ENCODE measurements around the gene TMEM61.
"Not testable (repeated sequence)": the region's sequence is repeated elsewhere in the genome, so short reads cannot be mapped to it uniquely, and the experiment has no call there.

Gene TMEM61

GRCh38 chr1:55021942-55022546 lies 41.6 kb downstream of the TMEM61 start:
- Histone ChIP-seq H3K27ac (ENCODE audit: low read depth, low read length) (no peak overlapping the region), H3K36me3 (ENCODE audit: control insufficient read depth, insufficient read depth, low read length) (no peaks in the 10 kb centered on the region), H3K4me1 (ENCODE audit: control insufficient read depth, insufficient read depth, low read length) (peaks cover 4% of the 10 kb centered on the region; the same call in 1 of the 2 replicates), H3K27me3 (ENCODE audit: control insufficient read depth, insufficient read depth, low read length) (no peaks in the 10 kb centered on the region), H3K9ac (ENCODE audit: low read depth, low read length) (0 out of 2 replicates have a peak overlapping the region, but pooled peaks have one; percentile 1), H3K4me3 (ENCODE audit: low read depth, low read length) (no peak overlapping the region), H3K9me3 (ENCODE audit: control insufficient read depth, insufficient read depth, low read length) (no peaks in the 10 kb centered on the region)

- not testable (repeated sequence) for H3K9ac ChIP-seq (ENCODE audit: low read depth, low read length); H3K9me3 ChIP-seq (ENCODE audit: control insufficient read depth, insufficient read depth, low read length); H3K27me3 ChIP-seq (ENCODE audit: control insufficient read depth, insufficient read depth, low read length); H3K36me3 ChIP-seq (ENCODE audit: control insufficient read depth, insufficient read depth, low read length); H3K27ac ChIP-seq (ENCODE audit: low read depth, low read length); H3K4me1 ChIP-seq (ENCODE audit: control insufficient read depth, insufficient read depth, low read length); H3K4me3 ChIP-seq (ENCODE audit: low read depth, low read length)
Observed at GRCh38 chr1:55024163-55024562, 43.7 kb downstream of the TMEM61 start.

- H3K36me3 ChIP-seq (ENCODE audit: control insufficient read depth, insufficient read depth, low read length); H3K27ac ChIP-seq (ENCODE audit: low read depth, low read length); H3K9me3 ChIP-seq (ENCODE audit: control insufficient read depth, insufficient read depth, low read length); H3K9ac ChIP-seq (ENCODE audit: low read depth, low read length); H3K27me3 ChIP-seq (ENCODE audit: control insufficient read depth, insufficient read depth, low read length); H3K4me3 ChIP-seq (ENCODE audit: low read depth, low read length); H3K4me1 ChIP-seq (ENCODE audit: control insufficient read depth, insufficient read depth, low read length): not testable (repeated sequence)
Observed at GRCh38 chr1:55026682-55027081, 46.3 kb downstream of the TMEM61 start.

GRCh38 chr1:55031098-55031497 lies 50.7 kb downstream of the TMEM61 start:
- H3K4me3 ChIP-seq (ENCODE audit: low read depth, low read length), result not testable (repeated sequence)

GRCh38 chr1:55033265-55033614 lies 52.8 kb downstream of the TMEM61 start:
- Histone ChIP-seq H3K4me3 (ENCODE audit: low read depth, low read length) (no peak overlapping the region), H3K4me1 (ENCODE audit: control insufficient read depth, insufficient read depth, low read length) (0 out of 2 replicates have a peak, but pooled peaks cover 1% of the 10 kb centered on the region), H3K36me3 (ENCODE audit: control insufficient read depth, insufficient read depth, low read length) (no peaks in the 10 kb centered on the region), H3K27me3 (ENCODE audit: control insufficient read depth, insufficient read depth, low read length) (peaks cover 16% of the 10 kb centered on the region), H3K9ac (ENCODE audit: low read depth, low read length) (no peak overlapping the region), H3K9me3 (ENCODE audit: control insufficient read depth, insufficient read depth, low read length) (no peaks in the 10 kb centered on the region; the same call in 1 of the 2 replicates), H3K27ac (ENCODE audit: low read depth, low read length) (no peak overlapping the region)

More at GRCh38 chr1:55031098-55031497, 50.7 kb downstream of the TMEM61 start:
- H3K9me3 ChIP-seq (ENCODE audit: control insufficient read depth, insufficient read depth, low read length); H3K4me1 ChIP-seq (ENCODE audit: control insufficient read depth, insufficient read depth, low read length); H3K27ac ChIP-seq (ENCODE audit: low read depth, low read length); H3K36me3 ChIP-seq (ENCODE audit: control insufficient read depth, insufficient read depth, low read length); H3K27me3 ChIP-seq (ENCODE audit: control insufficient read depth, insufficient read depth, low read length); H3K9ac ChIP-seq (ENCODE audit: low read depth, low read length): not testable (repeated sequence)

- Histone ChIP-seq H3K4me1 (ENCODE audit: control insufficient read depth, insufficient read depth, low read length) (peaks cover 8% of the 10 kb centered on the region), H3K36me3 (ENCODE audit: control insufficient read depth, insufficient read depth, low read length) (no peaks in the 10 kb centered on the region), H3K9me3 (ENCODE audit: control insufficient read depth, insufficient read depth, low read length) (no peaks in the 10 kb centered on the region; the same call in 1 of the 2 replicates), H3K27ac (ENCODE audit: low read depth, low read length) (no peak overlapping the region), H3K4me3 (ENCODE audit: low read depth, low read length) (no peak overlapping the region), H3K27me3 (ENCODE audit: control insufficient read depth, insufficient read depth, low read length) (peaks cover 29% of the 10 kb centered on the region), H3K9ac (ENCODE audit: low read depth, low read length) (no peak overlapping the region)
Observed at GRCh38 chr1:55034476-55035133, 54.2 kb downstream of the TMEM61 start.

- Histone ChIP-seq H3K9me3 (ENCODE audit: control insufficient read depth, insufficient read depth, low read length) (no peaks in the 10 kb centered on the region; the same call in 1 of the 2 replicates), H3K9ac (ENCODE audit: low read depth, low read length) (no peak overlapping the region), H3K27me3 (ENCODE audit: control insufficient read depth, insufficient read depth, low read length) (peaks cover 42% of the 10 kb centered on the region), H3K27ac (ENCODE audit: low read depth, low read length) (no peak overlapping the region), H3K4me3 (ENCODE audit: low read depth, low read length) (no peak overlapping the region), H3K4me1 (ENCODE audit: control insufficient read depth, insufficient read depth, low read length) (peaks cover 15% of the 10 kb centered on the region), H3K36me3 (ENCODE audit: control insufficient read depth, insufficient read depth, low read length) (no peaks in the 10 kb centered on the region)
Observed at GRCh38 chr1:55035904-55036303, 55.5 kb downstream of the TMEM61 start.

GRCh38 chr1:55037733-55038551 lies 57.5 kb downstream of the TMEM61 start:
- no peak overlapping the region for H3K27ac ChIP-seq (ENCODE audit: low read depth, low read length)
- peaks cover 18% of the 10 kb centered on the region for H3K4me1 ChIP-seq (ENCODE audit: control insufficient read depth, insufficient read depth, low read length)
- H3K4me3 ChIP-seq (ENCODE audit: low read depth, low read length), result no peak overlapping the region
- peaks cover 51% of the 10 kb centered on the region for H3K27me3 ChIP-seq (ENCODE audit: control insufficient read depth, insufficient read depth, low read length)
- H3K9ac ChIP-seq (ENCODE audit: low read depth, low read length), result no peak overlapping the region
- H3K9me3 ChIP-seq (ENCODE audit: control insufficient read depth, insufficient read depth, low read length), result no peaks in the 10 kb centered on the region
- H3K36me3 ChIP-seq (ENCODE audit: control insufficient read depth, insufficient read depth, low read length), result no peaks in the 10 kb centered on the region; the same call in 1 of the 2 replicates

- Histone ChIP-seq H3K27ac (ENCODE audit: low read depth, low read length) (no peak overlapping the region), H3K4me3 (ENCODE audit: low read depth, low read length) (no peak overlapping the region), H3K9me3 (ENCODE audit: control insufficient read depth, insufficient read depth, low read length) (no peaks in the 10 kb centered on the region), H3K4me1 (ENCODE audit: control insufficient read depth, insufficient read depth, low read length) (peaks cover 23% of the 10 kb centered on the region), H3K36me3 (ENCODE audit: control insufficient read depth, insufficient read depth, low read length) (peaks cover under 1% of the 10 kb centered on the region; the same call in 1 of the 2 replicates), H3K27me3 (ENCODE audit: control insufficient read depth, insufficient read depth, low read length) (peaks cover 51% of the 10 kb centered on the region), H3K9ac (ENCODE audit: low read depth, low read length) (no peak overlapping the region)
Observed at GRCh38 chr1:55038552-55038838, 58.1 kb downstream of the TMEM61 start.

GRCh38 chr1:55038974-55039341 lies 58.5 kb downstream of the TMEM61 start:
- peak overlapping the region; percentile 73; the same call in 1 of the 2 replicates for H3K4me3 ChIP-seq (ENCODE audit: low read depth, low read length)
- no peaks in the 10 kb centered on the region for H3K9me3 ChIP-seq (ENCODE audit: control insufficient read depth, insufficient read depth, low read length)
- no peak overlapping the region for H3K27ac ChIP-seq (ENCODE audit: low read depth, low read length)
- peaks cover 51% of the 10 kb centered on the region for H3K27me3 ChIP-seq (ENCODE audit: control insufficient read depth, insufficient read depth, low read length)
- H3K36me3 ChIP-seq (ENCODE audit: control insufficient read depth, insufficient read depth, low read length), result peaks cover 5% of the 10 kb centered on the region
- H3K9ac ChIP-seq (ENCODE audit: low read depth, low read length), result 0 out of 2 replicates have a peak overlapping the region, but pooled peaks have one; percentile 53
- H3K4me1 ChIP-seq (ENCODE audit: control insufficient read depth, insufficient read depth, low read length), result peaks cover 23% of the 10 kb centered on the region

Data from HUES48 (cell line).